GM18861 (cell line): ENCODE measurements around the gene AURKB.
A peak's percentile ranks its signal among the peaks of the same experiment; 100 is the strongest.
"Not testable (repeated sequence)": the region's sequence is repeated elsewhere in the genome, so short reads cannot be mapped to it uniquely, and the experiment has no call there.

ENCODE experiments used
- ATAC-seq: cut with Tn5 transposase; IDR thresholded peaks from one replicate; pipeline ENCODE4 v1.9.1; 2021; ENCODE audit not compliant: unreplicated experiment

AURKB gene

DNA sequence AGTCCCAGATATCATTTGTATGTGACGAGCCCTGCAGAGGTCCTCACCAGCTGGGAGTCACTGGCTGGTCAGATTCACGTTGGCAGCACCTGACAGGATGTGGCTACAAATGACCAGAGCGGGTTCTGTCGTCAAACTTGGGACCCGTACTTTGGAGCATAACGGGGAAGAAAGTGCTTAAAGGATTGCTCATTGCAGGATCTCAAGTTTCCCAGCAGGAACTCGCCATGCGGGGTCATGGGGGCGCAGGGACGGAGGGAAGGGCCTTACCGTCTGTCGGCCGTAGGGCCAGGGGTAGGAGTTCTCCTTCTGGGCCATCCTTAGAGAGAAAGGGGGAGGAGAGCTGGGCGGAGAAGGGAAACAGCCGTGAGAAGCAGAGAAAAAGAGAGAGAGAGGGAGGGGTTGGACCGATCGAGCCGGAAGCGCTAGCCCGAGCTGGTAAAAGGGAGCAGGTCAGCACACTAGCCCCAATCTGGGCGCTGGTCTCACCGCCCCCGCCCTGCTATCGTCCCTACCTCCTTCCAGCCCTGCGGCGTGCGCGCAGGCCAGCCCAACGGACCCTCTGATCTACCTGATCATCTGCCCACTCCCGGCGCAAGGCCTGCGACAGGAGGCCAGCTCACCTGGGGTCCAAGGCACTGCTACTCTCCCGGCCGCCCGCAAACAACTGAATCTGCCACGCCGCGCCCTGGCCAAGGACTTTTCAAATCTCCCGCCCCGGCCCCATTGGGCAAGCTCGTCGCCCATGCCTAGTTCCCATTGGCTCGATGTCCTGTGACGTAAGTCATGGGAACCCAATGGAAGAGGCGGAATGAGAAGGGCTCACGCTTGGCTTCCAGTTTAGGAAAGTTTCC, at the start of gene AURKB:
Gene AURKB (minus strand): TSS at position 669 of the 854 bp plus-strand sequence. CDS start 351 bp downstream, at position 318.
- peak; percentile 85 for ATAC-seq

DNA sequence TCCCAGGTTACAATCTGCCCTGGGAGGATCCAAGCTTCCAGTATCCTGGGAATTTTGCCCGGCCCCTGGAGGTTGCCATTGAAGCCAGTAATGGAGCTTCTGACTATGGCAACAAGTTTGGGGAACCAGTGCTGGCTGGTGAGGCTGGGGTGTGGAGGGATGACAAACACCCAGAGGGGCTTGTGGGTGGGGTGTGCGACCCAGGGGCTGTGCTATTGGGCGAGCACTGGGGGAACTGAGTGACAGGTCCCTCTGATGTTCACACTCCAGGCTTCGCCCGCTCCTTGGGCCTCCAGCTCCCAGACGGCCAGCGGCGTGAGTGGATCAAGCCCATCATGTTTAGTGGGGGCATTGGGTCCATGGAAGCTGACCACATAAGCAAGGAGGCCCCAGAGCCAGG, 47.4 kb upstream of the AURKB start:
- no peak for ATAC-seq

DNA sequence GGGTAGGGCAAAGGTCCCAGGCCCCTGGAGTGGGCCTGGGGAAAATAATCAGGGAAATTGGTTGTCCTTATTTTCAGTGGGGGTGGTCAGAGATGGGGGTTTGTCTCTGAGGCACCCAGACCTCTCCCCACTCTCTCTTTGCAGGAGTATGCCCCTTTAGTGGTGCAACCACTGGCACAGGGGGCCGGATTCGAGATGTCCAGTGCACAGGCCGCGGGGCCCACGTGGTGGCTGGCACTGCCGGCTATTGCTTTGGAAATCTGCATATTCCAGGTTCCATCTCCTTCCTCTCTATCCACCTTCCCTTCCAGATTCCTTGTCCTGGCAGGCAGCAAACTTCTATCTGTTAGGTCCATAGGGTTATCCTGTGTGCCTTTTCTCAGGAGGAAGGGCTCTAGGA, 46.3 kb upstream of the AURKB start:
- no peak for ATAC-seq

DNA sequence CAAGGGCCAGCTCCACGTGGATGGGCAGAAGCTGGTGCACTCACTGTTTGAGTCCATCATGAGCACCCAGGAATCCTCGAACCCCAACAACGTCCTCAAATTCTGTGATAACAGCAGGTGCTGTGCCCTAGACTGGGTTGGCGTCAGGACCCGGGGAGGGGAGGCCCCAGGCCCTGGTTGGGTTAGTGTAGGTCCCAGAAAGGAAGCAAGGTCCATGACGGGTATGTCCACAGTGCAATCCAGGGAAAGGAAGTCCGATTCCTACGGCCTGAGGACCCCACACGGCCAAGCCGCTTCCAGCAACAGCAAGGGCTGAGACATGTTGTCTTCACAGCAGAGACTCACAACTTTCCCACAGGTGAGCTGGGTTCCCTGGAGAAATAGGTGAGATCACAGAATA, 45.9 kb upstream of the AURKB start:
- no peak for ATAC-seq

DNA sequence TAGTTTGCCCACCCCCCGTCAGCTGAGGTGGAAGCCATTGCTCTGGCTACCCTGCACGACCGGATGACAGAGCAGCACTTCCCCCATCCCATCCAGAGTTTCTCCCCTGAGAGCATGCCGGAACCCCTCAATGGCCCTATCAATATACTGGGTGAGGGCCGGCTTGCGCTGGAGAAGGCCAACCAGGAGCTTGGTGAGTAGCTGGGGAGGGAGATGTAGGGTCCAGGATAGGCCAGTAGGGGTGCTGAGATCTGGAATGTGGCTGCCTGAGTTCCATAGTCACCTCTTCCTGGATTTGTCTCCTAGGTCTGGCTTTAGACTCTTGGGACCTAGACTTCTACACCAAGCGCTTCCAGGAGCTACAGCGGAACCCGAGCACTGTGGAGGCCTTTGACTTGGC, 45.1 kb upstream of the AURKB start:
- ATAC-seq: no peak

DNA sequence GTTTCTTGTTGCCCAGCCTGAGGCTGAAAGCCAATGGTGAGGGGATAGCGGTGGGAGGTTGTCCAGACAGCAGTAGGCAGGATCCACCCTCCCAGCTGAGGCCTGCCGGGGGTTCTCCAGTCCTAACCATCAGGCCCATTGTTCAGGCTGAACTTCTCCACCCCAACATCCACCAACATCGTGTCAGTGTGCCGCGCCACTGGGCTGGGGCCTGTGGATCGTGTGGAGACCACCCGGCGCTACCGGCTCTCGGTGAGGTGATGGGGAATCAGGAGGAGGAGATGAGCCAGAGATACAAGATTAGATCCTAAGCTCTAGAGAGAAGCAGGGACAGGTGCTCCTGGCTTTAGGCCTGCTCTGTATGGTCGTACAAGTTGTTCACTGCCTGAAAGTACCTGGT, 44.5 kb upstream of the AURKB start:
- no peak for ATAC-seq

DNA sequence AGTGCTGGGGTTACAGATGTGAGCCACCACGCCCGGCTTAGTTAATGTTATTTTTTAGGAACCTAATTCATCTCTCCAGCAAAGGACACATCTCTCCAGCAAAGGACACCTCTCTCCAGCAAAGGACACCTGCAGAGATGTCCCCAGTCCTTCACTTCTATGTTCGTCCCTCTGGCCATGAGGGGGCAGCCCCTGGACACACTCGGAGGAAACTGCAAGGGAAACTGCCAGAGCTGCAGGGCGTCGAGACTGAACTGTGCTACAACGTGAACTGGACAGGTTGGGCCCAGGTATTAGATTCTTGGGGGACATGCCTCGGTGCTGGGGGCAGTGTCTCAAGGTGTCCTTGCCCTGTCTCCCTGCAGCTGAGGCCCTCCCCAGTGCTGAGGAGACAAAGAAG, 43.4 kb upstream of the AURKB start:
- no peak for ATAC-seq

DNA sequence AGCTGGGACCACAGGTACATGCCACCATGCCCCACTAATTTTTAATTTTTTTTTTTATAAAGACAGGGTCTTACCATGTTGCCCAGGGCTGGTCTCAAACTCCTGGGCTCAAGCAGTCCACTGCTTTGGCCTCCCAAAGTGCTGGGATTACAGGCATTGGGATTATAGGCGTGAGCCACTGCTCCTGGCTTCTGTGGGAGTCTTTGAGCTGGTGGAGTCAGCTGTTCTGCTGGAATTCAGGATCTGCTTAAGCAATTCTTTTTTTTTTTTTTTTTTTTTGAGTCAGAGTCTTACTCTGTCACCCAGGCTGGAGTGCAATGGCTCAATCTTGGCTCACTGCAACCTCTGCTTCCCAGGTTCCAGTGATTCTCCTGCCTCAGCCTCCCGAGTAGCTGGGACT, 41.0 kb upstream of the AURKB start:
- not testable (repeated sequence) for ATAC-seq

DNA sequence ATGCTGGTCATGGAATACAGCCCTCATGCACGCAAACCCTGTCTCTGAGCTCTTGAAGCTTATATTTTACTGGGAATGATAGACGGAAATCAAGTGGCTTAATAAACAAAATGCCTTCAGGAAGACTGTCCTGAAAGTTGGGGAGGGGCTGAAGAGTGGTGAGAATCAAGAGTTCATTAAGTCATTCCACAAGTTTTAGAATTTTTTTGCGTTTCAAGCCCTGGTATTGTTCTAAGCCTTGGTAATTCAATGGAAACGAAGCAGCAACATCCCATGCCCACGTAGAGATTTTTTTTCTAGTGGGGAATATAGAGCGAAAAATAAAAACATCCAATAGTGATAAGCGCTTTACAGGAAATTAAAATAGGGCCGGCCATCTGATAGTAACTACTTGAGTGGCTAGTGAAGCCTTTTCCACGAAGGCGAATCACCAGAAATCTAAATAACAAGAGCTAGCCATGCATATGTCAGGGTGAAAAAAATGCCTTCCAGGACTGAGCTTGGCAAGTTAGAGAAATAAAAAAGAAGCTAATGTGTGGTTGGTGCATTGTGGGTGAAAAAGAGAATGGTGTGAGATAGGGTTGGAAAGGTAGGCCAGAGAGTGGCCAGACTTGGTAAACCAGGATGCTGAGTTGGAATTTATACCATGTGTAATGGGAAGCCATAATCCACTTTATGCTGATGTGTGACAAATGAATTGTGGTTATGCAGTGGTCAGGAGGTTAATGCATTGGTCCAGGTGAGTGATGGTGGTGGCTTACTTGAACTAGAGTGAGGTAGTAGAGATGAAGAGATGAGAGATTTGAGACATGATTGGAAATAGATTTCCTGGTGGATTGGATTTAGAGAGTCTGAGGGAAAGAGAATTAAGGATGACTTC, 39.5 kb upstream of the AURKB start:
- no peak for ATAC-seq

DNA sequence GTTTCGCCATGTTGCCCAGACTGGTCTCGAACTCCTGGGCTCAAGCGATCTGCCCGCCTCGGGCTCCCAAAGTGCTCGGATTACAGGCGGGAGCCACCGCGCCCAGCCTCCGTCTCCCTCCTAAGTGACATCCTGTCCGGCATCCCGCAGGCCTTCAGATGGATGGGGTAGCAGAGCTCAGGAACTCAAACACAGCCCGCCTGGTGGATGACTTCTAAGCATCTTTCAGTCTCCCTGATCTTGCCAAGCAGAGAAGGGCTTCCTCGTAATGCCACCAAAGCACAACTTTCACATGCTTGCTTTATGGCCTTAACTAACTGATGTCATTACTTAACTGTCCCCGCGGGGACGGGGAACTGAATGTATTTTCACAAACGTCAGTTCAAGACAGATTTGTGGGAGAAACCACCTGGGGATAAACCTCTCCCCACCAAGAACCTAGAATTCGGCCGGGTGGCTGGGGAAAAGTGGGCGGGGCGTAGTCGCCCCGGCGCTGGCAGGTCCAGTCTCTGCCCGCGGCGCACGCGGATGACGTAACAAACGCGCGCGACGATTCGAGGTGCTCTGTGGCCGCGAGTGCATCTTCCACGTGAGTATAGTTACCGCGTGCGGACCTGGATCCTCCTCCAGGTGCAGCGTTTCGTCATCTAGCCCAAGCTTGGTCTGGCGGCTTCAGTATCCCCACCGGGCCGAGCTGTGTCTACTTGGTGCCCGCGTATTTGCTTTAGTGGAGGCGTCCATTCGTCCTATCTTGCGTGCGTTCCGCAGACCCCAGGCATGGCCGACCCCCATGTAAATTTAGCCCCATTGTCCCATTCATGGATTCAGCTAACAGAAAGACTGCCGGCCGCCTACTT, 38.6 kb upstream of the AURKB start, which contains the start of gene PFAS:
Gene PFAS (plus strand): TSS at position 539 of the 857 bp plus-strand sequence. CDS start 4,649 bp downstream, outside the sequence.
- ATAC-seq: peak; percentile 52

DNA sequence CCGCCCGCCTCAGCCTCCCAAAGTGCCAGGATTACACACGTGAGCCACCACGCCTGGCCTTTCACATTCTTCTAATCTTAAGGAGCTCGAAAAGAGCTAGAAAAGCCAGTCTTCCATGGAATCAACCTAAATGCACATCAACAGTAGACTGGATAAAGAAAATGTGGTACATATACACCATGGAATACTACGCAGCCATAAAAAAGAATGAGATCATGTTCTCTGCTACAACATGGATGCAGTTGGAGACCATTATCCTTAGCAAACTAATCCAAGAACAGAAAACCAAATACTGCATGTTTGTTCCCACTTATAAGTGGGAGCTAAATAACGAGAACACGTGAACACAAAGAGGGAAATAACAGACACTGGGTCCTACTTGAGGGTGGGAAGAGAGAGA, 34.4 kb upstream of the AURKB start:
- no peak for ATAC-seq

DNA sequence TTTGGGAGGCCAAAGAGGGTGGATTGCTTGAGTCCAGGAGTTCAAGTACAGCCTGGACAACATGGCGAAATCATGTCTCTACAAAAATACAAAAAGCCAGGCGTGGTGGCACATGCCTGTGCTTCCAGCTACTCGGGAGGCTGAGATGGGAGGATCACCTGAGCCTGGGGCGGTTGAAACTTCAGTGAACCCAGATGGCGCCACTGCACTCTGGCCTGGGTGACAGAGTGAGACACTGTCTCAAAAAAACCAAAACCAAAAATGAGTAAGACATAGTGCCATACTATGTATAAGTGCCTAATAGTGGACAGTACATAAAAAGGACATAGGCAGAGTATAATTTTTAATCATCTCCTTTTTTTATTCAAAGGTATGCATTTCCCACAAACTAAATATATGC, 33.5 kb upstream of the AURKB start:
- ATAC-seq: no peak

DNA sequence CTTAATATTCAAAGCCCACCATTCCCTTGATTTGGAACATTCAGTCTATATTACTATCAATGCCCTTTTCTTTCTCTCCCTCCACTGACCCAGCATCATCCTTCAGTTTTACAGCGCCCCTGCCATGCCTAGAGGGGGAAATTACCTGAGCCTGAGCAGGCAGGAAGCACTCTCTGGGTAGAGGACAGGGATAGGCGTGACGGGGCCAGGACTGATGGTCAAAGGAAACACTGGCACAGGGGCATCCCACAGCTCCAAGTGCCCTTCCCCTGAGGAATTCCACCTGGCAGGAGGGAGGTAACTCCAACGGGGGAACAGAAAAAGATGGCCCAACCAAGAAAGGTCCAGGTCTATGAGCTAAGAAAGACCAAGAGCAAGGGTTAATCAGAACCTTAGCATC, 27.5 kb upstream of the AURKB start:
- no peak for ATAC-seq

DNA sequence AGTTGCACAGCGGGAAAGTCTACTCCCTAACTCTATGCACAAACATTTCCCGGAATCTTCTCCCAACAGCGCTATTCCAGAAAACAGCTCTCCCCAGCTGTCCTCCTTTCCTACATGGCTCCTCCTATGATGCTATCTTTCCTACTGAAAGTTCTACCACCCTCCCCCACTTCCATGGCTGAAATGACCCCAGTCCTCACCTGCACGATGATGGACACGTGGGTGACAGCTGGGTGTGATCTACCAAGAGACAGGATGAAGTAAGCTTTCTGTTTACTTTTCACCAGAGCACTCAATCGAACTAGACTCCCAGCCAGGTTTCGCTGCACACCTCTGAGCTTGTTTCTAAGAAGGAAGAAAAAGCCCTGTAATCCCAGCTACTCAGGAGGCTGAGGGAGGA, 26.8 kb upstream of the AURKB start:
- ATAC-seq: no peak

DNA sequence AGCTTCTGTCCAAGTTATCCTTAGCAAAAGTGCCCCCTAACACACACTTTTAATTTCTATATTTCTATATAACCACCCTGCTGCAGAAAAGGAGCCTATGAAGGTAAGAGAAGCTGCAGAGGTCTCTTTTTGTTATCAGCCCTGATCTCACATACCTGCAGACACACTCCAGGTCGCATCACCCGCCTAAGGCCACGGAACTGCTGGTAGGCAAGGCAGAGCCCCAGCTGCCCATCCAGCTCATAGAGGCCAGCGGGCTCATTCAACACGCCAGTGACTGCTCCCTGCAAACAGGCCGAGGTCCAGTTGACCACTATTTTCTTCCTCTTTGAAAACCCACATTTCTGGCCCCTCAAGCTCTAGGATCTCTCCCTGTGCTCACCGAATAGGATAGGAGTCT, 25.3 kb upstream of the AURKB start:
- ATAC-seq: no peak

DNA sequence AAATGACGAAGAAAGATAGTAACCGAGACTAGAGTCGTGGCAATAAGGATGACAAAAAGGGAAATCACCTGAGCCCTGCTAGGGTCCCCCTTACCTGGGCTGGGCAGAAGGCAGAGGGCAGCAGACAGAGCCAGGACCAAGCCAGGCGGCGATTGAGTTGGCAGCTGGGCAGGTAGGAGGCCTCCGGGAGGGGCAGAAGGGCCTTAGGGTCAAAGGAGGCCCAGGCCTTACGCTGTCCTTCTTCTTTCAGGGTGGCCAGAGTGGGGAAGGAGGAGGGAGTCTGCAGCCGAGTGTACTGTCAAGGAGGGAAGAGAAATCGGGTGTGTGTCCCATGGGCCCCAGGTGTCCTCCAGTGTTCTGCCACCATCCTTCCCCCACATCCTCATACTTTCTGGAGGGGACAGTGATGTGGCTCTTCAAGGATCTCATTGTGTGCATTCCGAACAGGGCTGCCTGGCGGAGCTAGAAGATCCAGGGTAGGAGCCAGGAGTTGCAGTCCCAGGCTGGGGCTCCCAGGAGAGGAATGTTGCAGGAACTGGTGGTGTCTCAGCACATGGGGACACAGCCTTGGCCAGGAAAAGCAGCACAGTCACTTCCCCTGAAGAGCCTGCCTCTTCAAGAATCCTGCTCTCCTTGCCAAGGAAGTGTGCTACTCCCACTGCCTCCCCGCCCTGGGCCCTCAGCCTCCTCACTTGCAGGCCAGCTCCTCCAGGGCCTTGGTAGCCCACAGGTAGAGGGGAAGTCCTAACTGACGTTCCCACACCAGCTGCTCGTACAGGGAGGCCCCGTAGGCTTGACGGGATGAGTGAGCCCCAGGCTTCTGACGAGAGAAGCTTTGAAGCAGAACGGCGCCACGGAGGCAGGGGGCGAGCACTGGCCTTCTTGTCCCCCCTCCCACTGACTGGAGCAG, 24.2 kb upstream of the AURKB start:
- no peak for ATAC-seq

DNA sequence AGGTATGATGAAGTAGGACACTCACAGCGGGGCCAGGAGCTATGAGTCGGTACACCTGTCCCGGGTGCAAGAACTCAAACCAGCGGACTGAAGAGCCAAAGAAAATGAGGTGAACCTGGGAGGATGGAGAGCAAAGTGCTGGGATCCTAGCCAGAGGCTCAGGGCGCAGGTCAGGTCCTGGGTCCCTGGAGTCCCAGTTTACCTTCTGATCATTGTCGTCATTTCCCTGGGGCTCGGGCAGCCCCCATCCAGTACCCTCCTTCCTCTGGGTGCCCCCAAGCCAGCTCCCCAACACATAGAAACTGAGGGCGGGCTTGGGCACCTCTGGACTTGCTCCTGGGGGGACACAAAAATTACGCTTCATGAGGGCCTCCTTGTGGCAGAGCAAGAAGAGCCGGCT, 21.3 kb upstream of the AURKB start:
- no peak for ATAC-seq

DNA sequence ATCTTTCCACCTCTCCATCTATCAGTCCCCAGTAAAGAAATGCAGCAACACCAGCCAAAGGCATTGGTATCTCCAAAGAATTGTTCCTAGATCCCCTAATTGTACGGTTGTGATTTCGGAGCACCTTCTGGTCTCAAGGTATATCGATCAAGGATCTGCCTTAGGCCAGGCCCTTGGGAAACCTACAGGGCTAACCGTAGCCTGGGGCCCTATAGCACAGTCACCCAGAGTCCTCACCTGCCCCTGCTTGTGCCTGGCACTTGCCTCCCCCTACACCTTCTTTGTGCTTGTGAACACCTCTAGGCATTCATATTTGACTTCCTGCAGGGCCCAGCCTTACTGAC, 16.8 kb upstream of the AURKB start:
- no peak for ATAC-seq

DNA sequence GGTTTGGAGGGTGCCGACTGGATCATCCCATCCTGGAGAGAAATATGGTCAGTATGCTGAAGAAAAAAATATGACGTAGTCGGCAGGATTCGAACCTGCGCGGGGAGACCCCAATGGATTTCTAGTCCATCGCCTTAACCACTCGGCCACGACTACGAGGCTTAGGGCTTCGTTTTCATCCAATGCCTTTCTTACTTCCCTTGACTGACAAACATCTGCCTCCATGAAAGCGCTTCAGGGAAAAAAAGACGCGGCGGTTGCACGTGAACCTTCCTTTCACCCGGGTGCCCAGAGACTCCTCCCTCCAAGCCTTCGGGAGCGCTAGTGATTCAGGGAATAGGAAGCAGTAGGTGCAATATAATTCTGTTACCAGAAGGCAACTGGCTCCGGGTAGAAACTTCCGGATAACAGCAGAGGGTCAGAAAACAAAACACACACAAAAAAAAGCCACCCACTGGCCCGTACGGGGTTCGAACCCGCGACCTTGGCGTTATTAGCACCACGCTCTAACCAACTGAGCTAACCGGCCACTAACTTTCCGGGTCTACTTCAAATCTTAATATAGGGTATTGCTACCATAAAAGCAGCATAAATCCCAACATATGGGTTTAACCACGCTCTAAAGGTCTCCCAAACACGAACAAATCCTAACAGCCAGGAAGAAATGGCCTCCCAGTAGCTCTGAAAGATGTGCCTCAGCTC, 16.3 kb upstream of the AURKB start:
- no peak for ATAC-seq
